GM12801 (cell line): Measurements from ENCODE around the gene ACOT7.

Experiments
- TF ChIP-seq, protein P1 (sequence below): IDR thresholded peaks from one replicate; pipeline ENCODE4 v1.5.1; 2011; ENCODE audit warnings: control low read depth; ENCODE audit not compliant: insufficient read length; ENCODE audit errors: extremely low read depth

ACOT7 gene

DNA sequence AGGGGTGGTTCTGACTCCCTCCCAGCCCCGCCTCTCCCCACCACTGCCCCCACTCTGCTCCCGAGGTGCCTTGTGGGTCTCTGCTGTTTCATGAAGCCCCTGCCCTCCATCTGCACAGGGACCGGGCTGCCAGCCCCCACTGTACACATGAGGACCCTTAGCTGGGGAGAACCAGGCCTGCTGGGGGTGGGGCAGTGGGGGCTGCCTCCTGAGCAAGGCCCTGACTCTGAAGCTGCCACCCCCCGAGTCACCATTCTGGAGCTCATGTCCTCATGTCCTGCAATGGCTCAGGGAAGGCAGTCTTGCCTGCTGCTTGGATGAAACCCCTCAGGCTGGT is 141.2 kb downstream of the ACOT7 start:
- TF ChIP-seq, protein P1, sequence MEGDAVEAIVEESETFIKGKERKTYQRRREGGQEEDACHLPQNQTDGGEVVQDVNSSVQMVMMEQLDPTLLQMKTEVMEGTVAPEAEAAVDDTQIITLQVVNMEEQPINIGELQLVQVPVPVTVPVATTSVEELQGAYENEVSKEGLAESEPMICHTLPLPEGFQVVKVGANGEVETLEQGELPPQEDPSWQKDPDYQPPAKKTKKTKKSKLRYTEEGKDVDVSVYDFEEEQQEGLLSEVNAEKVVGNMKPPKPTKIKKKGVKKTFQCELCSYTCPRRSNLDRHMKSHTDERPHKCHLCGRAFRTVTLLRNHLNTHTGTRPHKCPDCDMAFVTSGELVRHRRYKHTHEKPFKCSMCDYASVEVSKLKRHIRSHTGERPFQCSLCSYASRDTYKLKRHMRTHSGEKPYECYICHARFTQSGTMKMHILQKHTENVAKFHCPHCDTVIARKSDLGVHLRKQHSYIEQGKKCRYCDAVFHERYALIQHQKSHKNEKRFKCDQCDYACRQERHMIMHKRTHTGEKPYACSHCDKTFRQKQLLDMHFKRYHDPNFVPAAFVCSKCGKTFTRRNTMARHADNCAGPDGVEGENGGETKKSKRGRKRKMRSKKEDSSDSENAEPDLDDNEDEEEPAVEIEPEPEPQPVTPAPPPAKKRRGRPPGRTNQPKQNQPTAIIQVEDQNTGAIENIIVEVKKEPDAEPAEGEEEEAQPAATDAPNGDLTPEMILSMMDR, result no peak

DNA sequence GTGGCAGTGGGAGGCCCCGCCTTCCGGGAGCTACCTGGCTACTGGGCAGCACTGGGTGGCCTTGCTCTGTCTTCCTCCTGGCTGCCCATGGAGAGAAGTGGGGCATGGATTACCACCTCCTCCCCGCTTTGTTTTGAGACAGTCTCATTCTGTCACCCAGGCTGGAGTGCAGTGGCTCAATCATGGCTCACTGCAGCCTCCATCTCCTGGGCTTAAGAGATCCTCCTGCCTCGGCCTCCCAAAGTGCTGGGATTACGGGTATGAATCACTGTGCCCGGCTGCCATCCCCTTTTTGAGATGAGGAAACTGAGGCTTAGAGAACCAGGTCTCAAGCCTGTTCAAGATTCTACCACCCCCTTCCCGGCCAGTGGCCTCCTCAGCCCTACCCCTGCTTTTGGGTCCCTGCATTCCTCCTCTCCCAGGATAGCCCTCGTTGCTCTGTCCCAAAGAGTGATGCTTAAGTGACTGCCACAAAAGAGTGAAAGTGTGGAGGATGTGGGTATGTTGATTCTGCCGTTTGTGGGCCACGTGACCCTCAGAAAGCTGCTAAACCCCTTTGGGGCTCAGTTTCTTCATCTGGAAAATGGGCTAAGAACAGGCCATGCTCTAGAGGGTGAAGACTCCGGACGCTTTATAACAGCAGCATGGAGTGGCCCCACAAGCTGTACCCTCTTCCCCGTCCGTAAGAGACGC is 141.7 kb downstream of the ACOT7 start:
- TF ChIP-seq, protein P1, result no peak

DNA sequence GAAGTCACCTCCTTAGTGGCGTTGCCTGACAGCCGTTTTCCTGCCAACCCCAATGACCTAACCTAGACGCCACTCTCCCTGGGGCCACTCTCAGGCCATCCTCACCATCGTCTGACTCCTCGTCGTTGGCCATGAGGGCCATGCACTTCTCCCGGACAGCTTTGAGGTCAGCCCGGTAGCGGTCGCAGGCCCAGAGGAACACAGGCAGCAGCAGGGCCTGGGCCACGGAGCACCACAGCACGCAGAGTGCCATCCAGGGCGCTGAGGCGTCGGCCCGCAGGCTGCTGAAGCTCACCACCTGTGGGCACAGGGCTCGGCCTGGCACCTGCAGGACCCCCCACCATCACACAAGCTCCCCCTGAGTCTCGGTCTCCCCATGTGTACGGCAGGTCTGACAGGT is 142.3 kb downstream of the ACOT7 start:
- TF ChIP-seq, protein P1, result no peak

DNA sequence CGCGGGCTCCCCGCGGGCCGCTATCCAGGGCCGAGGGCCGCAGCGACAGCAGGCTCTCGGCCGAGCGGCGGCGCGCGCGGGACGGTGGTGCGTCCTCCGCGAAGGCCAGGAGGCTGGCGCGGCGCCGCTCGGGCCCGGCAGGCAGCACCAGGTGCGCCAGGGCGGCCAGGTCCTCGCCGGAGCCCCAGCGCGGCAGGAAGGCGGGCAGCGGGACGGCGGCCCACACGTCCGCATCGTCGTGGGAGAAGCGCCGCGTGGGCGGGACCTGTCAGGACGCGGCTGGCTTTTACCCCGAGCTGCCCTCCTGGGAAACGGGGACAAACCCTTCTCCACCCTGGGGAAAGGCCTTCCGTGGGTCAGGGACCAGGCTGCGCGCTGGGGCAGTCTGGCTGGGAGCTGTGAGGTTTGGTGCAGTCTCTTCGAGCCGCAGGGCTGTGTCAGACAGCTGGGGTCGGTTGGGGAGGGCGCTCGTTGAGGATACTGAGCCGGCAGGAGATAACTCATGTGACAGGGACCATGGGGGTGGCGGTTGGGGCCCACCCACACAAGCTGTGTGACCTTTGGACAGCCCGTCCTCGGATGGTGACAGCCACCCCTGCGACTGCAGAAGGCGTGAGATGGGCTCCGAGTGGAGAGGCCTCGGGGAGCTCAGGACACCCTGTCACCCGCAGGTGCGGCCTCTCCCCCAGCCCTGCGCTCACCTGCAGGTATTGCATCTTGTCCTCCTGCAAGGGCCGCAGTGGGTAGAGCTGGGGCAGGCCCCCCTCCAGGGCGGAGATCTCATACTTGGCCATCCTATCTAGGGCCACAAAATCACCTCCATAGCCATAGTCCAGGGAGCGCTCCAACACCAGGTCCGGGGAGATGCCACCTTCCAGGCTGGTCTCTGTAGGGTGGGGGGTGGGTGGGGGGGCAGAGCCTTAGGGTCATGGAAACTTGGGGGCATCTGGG is 143.6 kb downstream of the ACOT7 start:
- TF ChIP-seq, protein P1, result no peak

DNA sequence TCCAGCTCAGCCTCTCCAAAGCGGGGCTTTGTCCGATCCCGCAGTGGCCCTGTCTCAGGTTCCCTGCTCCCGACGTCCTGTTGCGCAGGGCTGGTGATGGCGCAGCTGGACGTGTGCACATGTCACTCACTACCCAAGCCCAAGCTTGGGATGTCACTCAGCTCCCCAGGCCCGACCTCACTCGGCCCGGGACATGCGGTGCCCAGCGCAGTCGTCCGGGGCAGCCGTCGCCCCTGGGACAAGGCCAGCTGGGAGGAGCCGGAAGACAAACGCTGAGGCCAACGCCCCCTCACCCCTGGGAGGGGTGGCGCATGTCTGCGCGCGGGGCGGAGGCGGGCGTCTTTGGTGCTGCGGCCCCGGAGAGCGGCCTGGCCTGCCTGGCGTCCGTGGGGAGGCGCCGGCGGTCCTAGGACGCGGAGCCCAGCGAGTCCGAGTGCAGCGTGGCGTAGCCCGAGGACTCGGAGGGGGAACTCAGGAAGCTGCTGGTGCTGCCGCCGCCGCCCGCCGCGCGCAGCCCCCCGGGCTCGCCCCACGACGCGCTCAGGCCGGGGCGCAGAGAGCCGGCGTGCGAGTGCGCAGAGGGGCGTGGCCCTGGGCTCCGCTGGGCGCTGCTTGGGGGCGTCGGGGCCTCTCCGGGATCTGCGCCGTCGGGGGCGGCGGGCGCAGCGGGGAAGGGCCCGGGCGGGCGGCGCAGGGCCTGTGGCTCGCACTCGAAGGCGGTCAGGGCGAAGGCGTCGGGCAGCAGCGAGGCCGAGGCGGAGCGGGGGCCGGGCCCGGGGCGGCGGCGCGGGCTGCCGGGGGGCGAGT is 144.4 kb downstream of the ACOT7 start:
- TF ChIP-seq, protein P1, result no peak

DNA sequence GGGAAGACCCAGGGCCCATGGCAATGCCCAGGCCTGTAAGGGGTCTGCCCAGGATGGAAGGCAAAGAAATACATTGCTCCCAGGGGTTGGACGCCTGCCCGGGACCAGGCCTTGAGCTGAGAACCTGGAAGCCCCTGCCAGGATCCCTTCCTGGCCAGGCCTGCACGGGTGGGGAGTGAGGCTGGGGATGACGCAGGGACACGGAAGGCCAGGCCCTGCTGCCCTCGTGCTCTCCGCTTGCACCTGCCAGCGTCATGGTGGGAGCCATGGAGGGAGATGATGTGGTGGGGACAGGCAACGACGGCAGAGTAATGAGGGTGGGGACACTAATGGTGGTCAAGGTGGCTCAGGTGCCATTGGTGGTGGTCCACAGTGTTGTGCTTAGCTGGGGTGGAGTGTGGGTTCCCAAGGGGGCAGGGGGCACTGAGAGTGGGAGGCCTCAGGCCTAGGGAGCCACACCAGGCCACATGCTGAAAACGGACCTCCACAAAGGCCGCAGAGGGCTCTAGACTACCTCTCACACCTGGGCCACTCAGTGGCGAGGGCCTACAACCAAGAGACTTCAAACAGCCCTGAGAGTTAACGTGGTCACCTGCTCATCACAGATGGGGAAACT is 145.3 kb downstream of the ACOT7 start:
- TF ChIP-seq, protein P1, result no peak
